SH-SY5Y (cell line): ENCODE results near the gene GFRA3.

Experiments used
- GATA2 ChIP-seq: IDR thresholded peaks from 2 replicates; pipeline ENCODE4 v1.6.1; 2011; ENCODE audit warnings: mild to moderate bottlenecking, low read depth, low read length
- GATA3 ChIP-seq: IDR thresholded peaks from 2 replicates; pipeline ENCODE4 v1.6.1; 2011; ENCODE audit warnings: low read depth, mild to moderate bottlenecking, low read length, moderate library complexity

- no peak for TF ChIP-seq GATA2
- no peak for TF ChIP-seq GATA3
Measured at GRCh38 chr5:138280915-138281314, 6.5 kb upstream of the GFRA3 start.
